H9 (cell line): ENCODE data around the gene MBD5. TPM values are rescaled to one million over a fixed set of nuclear protein-coding genes. Genes with fewer than 3 reads are reported as not detected.
A peak's percentile ranks its signal among the peaks of the same experiment; 100 is the strongest.

Experiments
- DNase-seq: peaks from one replicate; pipeline ENCODE4 v3.0.0-alpha.2; 2017
- H2AFZ ChIP-seq: one replicate; pipeline ENCODE4 v1.6.1; 2013; ENCODE audit warnings: mild to moderate bottlenecking, low read length, control low read depth, moderate library complexity
- H2AK5ac ChIP-seq: 2 replicates; pipeline ENCODE4 v1.6.1; 2013; ENCODE audit warnings: low read length, control low read depth, mixed read lengths; ENCODE audit not compliant: insufficient read length
- H2BK120ac ChIP-seq: one replicate; pipeline ENCODE4 v1.6.1; 2013; ENCODE audit warnings: low read depth, mild to moderate bottlenecking, low read length, control low read depth, inconsistent platforms; ENCODE audit not compliant: poor library complexity, severe bottlenecking
- H2BK12ac ChIP-seq: 2 replicates; pipeline ENCODE4 v1.6.1; 2013; ENCODE audit warnings: low read length, control low read depth, mixed read lengths, low read depth; ENCODE audit not compliant: insufficient read length
- H2BK15ac ChIP-seq: 2 replicates; pipeline ENCODE4 v1.6.1; 2013; ENCODE audit warnings: low read depth, low read length, control low read depth
- H2BK20ac ChIP-seq: one replicate; pipeline ENCODE4 v1.6.1; 2013; ENCODE audit warnings: low read depth, mild to moderate bottlenecking, low read length, control low read depth, inconsistent platforms; ENCODE audit not compliant: poor library complexity, severe bottlenecking
- H2BK5ac ChIP-seq: 2 replicates; pipeline ENCODE4 v1.6.1; 2013; ENCODE audit warnings: low read length, control low read depth, mixed read lengths; ENCODE audit not compliant: insufficient read length
- H3K14ac ChIP-seq: 2 replicates; pipeline ENCODE4 v1.6.1; 2013; ENCODE audit warnings: low read length, control low read depth; ENCODE audit not compliant: insufficient read depth
- H3K18ac ChIP-seq: 2 replicates; pipeline ENCODE4 v1.6.1; 2013; ENCODE audit warnings: low read depth, mild to moderate bottlenecking, mixed read lengths, low read length, control low read depth; ENCODE audit not compliant: insufficient read length
- H3K23ac ChIP-seq: 2 replicates; pipeline ENCODE4 v1.6.1; 2013; ENCODE audit warnings: low read length, control low read depth, mixed read lengths, low read depth; ENCODE audit not compliant: insufficient read length
- H3K23me2 ChIP-seq: 2 replicates; pipeline ENCODE4 v1.6.1; 2013; ENCODE audit warnings: low read depth, mild to moderate bottlenecking, mixed read lengths, low read length, control low read depth; ENCODE audit not compliant: insufficient read length, poor library complexity, severe bottlenecking
- H3K27ac ChIP-seq: 2 replicates; pipeline ENCODE4 v1.5.1; 2013; ENCODE audit warnings: low read length, control low read depth, mixed read lengths, low read depth; ENCODE audit not compliant: insufficient read length
- H3K27me3 ChIP-seq: 2 replicates; pipeline ENCODE4 v1.6.1; 2013; ENCODE audit warnings: low read length, control low read depth, inconsistent platforms; ENCODE audit not compliant: insufficient read depth
- H3K4ac ChIP-seq: 2 replicates; pipeline ENCODE4 v1.6.1; 2013; ENCODE audit warnings: low read depth, mild to moderate bottlenecking, control low read depth, inconsistent platforms, low read length, moderate library complexity
- H3K4me1 ChIP-seq: 2 replicates; pipeline ENCODE4 v1.6.1; 2013; ENCODE audit warnings: low read length, control low read depth, inconsistent platforms; ENCODE audit not compliant: insufficient read depth
- H3K4me2 ChIP-seq: 2 replicates; pipeline ENCODE4 v1.6.1; 2013; ENCODE audit warnings: low read length, control low read depth, mixed read lengths; ENCODE audit not compliant: insufficient read length, insufficient read depth
- H3K56ac ChIP-seq: 2 replicates; pipeline ENCODE4 v1.6.1; 2013; ENCODE audit warnings: low read depth, mild to moderate bottlenecking, mixed read lengths, low read length, control low read depth; ENCODE audit not compliant: insufficient read length
- H3K79me1 ChIP-seq: 2 replicates; pipeline ENCODE4 v1.6.1; 2013; ENCODE audit warnings: low read depth, mild to moderate bottlenecking, moderate library complexity, low read length, control low read depth, inconsistent platforms; ENCODE audit not compliant: insufficient read depth, poor library complexity, severe bottlenecking
- H3K79me2 ChIP-seq: 2 replicates; pipeline ENCODE4 v1.6.1; 2013; ENCODE audit warnings: low read length, control low read depth, inconsistent platforms; ENCODE audit not compliant: insufficient read depth
- H3K9ac ChIP-seq: 2 replicates; pipeline ENCODE4 v1.6.1; 2013; ENCODE audit warnings: low read length, control low read depth, mixed read lengths; ENCODE audit not compliant: insufficient read length; ENCODE audit errors: extremely low read depth
- H3K9me3 ChIP-seq: one replicate; pipeline ENCODE4 v1.6.1; 2013; ENCODE audit warnings: low read depth, low read length, inconsistent platforms; ENCODE audit not compliant: control insufficient read depth
- H3T11ph ChIP-seq: one replicate; pipeline ENCODE4 v1.6.1; 2013; ENCODE audit warnings: mild to moderate bottlenecking, low read length, control low read depth, inconsistent platforms
- H4K20me1 ChIP-seq: one replicate; pipeline ENCODE4 v1.6.1; 2013; ENCODE audit not compliant: control insufficient read depth, insufficient read length, insufficient read depth
- H4K5ac ChIP-seq: 2 replicates; pipeline ENCODE4 v1.6.1; 2013; ENCODE audit warnings: low read depth, mild to moderate bottlenecking, mixed read lengths, low read length, control low read depth; ENCODE audit not compliant: insufficient read length
- H4K8ac ChIP-seq: replicated peaks from 2 replicates; pipeline ENCODE4 v1.6.1; 2013; ENCODE audit warnings: low read length, control low read depth, mixed read lengths, low read depth; ENCODE audit not compliant: insufficient read length
- H4K91ac ChIP-seq: 2 replicates; pipeline ENCODE4 v1.6.1; 2013; ENCODE audit warnings: low read depth, mild to moderate bottlenecking, moderate library complexity, mixed read lengths, low read length, control low read depth; ENCODE audit not compliant: insufficient read length
- H3K27ac Mint-ChIP-seq, 3 experiments: 2 replicates in 2 of 3; 3 replicates in 1 of 3; pipeline ENCODE4 v1.8.0; 2020 to 2021; ENCODE audit warnings: mixed read lengths in 3 of 3, mild to moderate bottlenecking in 1 of 3, moderate library complexity in 1 of 3
- H3K27me3 Mint-ChIP-seq: 2 replicates; pipeline ENCODE4 v1.8.0; 2021; ENCODE audit warnings: low read depth, mild to moderate bottlenecking, moderate library complexity, mixed read lengths
- H3K36me3 Mint-ChIP-seq, 3 experiments: 2 replicates in 2 of 3; 3 replicates in 1 of 3; pipeline ENCODE4 v1.8.0; 2020 to 2021; ENCODE audit warnings: low read depth in 3 of 3, mixed read lengths in 3 of 3; ENCODE audit not compliant: insufficient read depth in 1 of 3
- H3K4me1 Mint-ChIP-seq, 2 experiments: 2 replicates each; pipeline ENCODE4 v1.8.0; 2020; ENCODE audit warnings: mixed read lengths in 2 of 2
- H3K4me3 Mint-ChIP-seq, 2 experiments: 2 replicates in 1 of 2; 3 replicates in 1 of 2; pipeline ENCODE4 v1.8.0; 2020 to 2021; ENCODE audit warnings: mild to moderate bottlenecking in 2 of 2, mixed read lengths in 2 of 2, moderate library complexity in 1 of 2
- H3K9me3 Mint-ChIP-seq, 2 experiments: 2 replicates in 1 of 2; 3 replicates in 1 of 2; pipeline ENCODE4 v1.8.0; 2020; ENCODE audit warnings: mild to moderate bottlenecking in 2 of 2, mixed read lengths in 2 of 2, moderate library complexity in 1 of 2
- WGBS: extraction: QIAGEN DNeasy Blood & Tissue Kit; methylation state at CpG from one replicate; pipeline ENCODE4 v1.1.7; 2013; ENCODE audit warnings: missing lambda C conversion rate, low lambda C conversion rate, mixed read lengths; ENCODE audit not compliant: insufficient read length; ENCODE audit errors: extremely low coverage; 5-methylcytosine and 5-hydroxymethylcytosine counted together
- total RNA-seq: library from RNA; stranded (reverse); gene quantifications from 2 replicates; pipeline ENCODE4 v1.2.1, GENCODE V29; 2021
- TF ChIP-seq, protein P1 (sequence below): fragments of 200-600 bp; sonication (generic); conservative IDR thresholded peaks from 3 replicates; pipeline ENCODE4 v1.8.0; 2021; ENCODE audit warnings: antibody characterized with exemption, mild to moderate bottlenecking

Gene MBD5
- total RNA-seq, 1 experiment from 2014 or later: 23.1 TPM

DNA sequence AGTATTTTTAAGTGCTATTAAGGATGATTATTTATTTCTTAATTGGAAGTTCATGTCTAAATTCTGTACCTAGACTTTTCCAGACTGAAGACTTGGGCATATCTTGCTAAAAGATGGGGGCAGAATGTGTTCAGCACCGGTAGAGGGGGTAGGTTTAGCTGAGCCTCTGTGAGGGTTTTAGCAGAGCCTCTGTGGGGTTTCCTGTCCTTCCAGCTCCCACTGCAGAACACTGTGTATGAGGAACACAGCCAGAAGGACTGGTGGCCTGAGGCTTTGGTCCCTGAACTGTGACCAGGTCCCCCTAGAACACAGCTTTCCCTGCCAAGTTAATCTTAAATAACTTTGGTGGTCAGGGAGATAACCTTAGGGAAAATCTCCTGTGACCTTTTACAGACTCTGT is 500.3 kb downstream of the MBD5 start:
- no peak overlapping the region for H3K4me3 Mint-ChIP-seq
- no CpG with 5 or more reads among the region's 1 CpG for WGBS
- H3K9me3 Mint-ChIP-seq: no peaks in the 10 kb centered on the region

More for the DNA sequence above, 500.3 kb downstream of the MBD5 start:
- TF ChIP-seq, protein P1, sequence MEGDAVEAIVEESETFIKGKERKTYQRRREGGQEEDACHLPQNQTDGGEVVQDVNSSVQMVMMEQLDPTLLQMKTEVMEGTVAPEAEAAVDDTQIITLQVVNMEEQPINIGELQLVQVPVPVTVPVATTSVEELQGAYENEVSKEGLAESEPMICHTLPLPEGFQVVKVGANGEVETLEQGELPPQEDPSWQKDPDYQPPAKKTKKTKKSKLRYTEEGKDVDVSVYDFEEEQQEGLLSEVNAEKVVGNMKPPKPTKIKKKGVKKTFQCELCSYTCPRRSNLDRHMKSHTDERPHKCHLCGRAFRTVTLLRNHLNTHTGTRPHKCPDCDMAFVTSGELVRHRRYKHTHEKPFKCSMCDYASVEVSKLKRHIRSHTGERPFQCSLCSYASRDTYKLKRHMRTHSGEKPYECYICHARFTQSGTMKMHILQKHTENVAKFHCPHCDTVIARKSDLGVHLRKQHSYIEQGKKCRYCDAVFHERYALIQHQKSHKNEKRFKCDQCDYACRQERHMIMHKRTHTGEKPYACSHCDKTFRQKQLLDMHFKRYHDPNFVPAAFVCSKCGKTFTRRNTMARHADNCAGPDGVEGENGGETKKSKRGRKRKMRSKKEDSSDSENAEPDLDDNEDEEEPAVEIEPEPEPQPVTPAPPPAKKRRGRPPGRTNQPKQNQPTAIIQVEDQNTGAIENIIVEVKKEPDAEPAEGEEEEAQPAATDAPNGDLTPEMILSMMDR: no peak; the same call in 2 of the 3 replicates
- no peak overlapping the region for H2AK5ac ChIP-seq
- H3T11ph ChIP-seq: no peak overlapping the region
- H3K56ac ChIP-seq: no peak overlapping the region
- no peaks in the 10 kb centered on the region for H3K79me1 ChIP-seq
- no peak overlapping the region for H2BK20ac ChIP-seq
- H3K27ac ChIP-seq: no peak overlapping the region
- H3K9ac ChIP-seq: no peak overlapping the region
- DNase-seq: no peak
- no peak overlapping the region for H2AFZ ChIP-seq
- H4K5ac ChIP-seq: no peak overlapping the region
- Mint-ChIP-seq H3K4me1 (peaks cover 26 to 31% of the 10 kb centered on the region in 2 experiments), H3K36me3 (no peaks in the 10 kb centered on the region), H3K27ac (0 out of 7 replicates have a peak overlapping the region, but pooled peaks of 1 of the 3 experiments have one; percentile 49), H3K27me3 (peaks cover 2% of the 10 kb centered on the region; the same call in 1 of the 2 replicates)
- no peak overlapping the region for H3K14ac ChIP-seq
- H3K27me3 ChIP-seq: no peaks in the 10 kb centered on the region
- no peak overlapping the region for H2BK120ac ChIP-seq
- H3K4ac ChIP-seq: no peak overlapping the region
- H3K79me2 ChIP-seq: no peaks in the 10 kb centered on the region
- no peaks in the 10 kb centered on the region for H3K9me3 ChIP-seq
- H4K8ac ChIP-seq: no peak overlapping the region
- no peak overlapping the region for H2BK12ac ChIP-seq
- no peaks in the 10 kb centered on the region for H3K23me2 ChIP-seq
- peaks cover 10% of the 10 kb centered on the region; the same call in 1 of the 2 replicates for H3K4me1 ChIP-seq
- no peak overlapping the region for H2BK5ac ChIP-seq
- H3K23ac ChIP-seq: no peak overlapping the region
- no peak overlapping the region for H3K4me2 ChIP-seq
- no peaks in the 10 kb centered on the region for H4K20me1 ChIP-seq
- H2BK15ac ChIP-seq: no peak overlapping the region; the same call in 1 of the 2 replicates
- H3K18ac ChIP-seq: no peak overlapping the region
- H4K91ac ChIP-seq: no peak overlapping the region
